Measurements from ENCODE around the gene ACTN4.

The ACTN4 gene

DNA sequence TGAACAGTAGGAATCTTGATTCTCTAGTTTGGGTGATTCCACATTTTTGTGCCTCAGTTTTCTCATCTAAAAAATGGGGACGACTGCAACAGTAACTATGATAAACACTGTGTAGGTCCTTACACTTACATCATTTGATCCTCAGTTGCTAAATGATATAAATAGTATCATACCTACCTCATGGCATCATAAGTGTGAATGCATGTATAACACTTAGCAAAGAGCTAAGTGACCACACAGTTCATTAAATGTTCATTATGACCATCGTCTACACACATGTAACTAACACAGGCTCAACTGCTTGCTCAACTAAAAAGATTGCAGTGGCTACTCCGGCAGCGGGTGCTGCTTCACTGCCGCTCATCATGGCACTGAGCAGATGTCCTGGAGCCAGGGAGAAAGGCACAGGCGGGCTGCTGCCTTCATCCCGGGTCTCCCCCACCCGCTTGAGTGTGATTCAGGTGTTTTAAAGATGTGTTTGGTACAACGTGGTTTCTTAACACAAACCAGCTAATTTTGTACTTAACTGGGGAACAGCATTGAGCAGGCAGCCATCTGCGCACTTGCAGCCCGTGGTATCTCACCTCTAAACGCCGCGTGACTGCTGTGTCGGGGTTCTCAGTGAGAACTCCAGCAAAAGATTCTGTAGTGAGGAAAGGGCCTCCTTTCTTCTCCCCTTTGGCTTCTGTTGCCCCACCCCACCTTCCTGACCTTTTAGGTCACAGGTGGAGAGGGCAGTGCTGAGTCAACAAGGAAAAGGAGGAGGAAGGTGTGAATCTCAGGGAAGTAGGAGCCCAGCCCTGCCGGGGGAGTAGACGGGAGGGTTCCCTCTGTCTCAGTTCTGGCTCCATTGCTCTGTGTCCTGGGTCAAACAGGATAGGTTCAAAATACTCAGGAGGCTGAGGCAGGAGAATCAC lies 11.7 kb upstream of the ACTN4 start:
- DNase-seq (ENCODE audit: low read depth in 4 of 4, low spot score in 1 of 4): no peak

- DNase-seq (ENCODE audit: low read depth in 4 of 4, low spot score in 1 of 4): no peak
Observed at GRCh38 chr19:38638461-38638860, 9.0 kb upstream of the ACTN4 start.

- no peak for DNase-seq (ENCODE audit: low read depth in 4 of 4, low spot score in 1 of 4)
Observed at GRCh38 chr19:38639679-38640078, 7.8 kb upstream of the ACTN4 start.

GRCh38 chr19:38640368-38640767 lies 7.1 kb upstream of the ACTN4 start:
- no peak for DNase-seq (ENCODE audit: low read depth in 4 of 4, low spot score in 1 of 4)

- no peak for DNase-seq (ENCODE audit: low read depth in 4 of 4, low spot score in 1 of 4)
Observed at GRCh38 chr19:38642176-38642575, 5.3 kb upstream of the ACTN4 start.

DNA sequence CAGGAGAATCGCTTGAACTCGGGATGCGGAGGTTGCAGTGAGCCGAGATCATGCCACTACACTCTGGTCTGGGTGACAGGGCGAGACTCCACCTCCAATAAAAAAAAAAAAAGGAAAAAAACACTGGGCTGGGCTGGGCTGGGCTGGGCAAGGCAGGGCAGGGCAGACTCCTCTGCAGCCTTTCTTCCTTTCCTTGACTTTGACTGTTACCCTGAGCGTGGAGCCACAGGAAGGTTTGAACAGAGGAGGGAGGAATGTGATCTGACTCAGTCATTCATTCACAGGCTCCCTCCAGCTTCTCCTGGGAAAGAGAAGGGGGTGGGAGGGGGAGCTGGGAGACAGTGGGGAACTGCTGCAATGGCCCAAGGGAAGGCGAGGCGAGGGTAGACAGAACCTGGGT lies 2.7 kb upstream of the ACTN4 start:
- no peak for DNase-seq (ENCODE audit: low read depth in 4 of 4, low spot score in 1 of 4)

GRCh38 chr19:38647966-38648768 lies 718 bp downstream of the ACTN4 start:
- DNase-seq (ENCODE audit: low read depth in 4 of 4, low spot score in 1 of 4): no peak

- DNase-seq (ENCODE audit: low read depth in 4 of 4, low spot score in 1 of 4): no peak
Observed at GRCh38 chr19:38648769-38649304, 1.4 kb downstream of the ACTN4 start.

GRCh38 chr19:38649305-38650171 lies 2.1 kb downstream of the ACTN4 start:
- DNase-seq (ENCODE audit: low read depth in 4 of 4, low spot score in 1 of 4): no peak

GRCh38 chr19:38650172-38650775 lies 2.8 kb downstream of the ACTN4 start:
- no peak for DNase-seq (ENCODE audit: low read depth in 4 of 4, low spot score in 1 of 4)

DNA sequence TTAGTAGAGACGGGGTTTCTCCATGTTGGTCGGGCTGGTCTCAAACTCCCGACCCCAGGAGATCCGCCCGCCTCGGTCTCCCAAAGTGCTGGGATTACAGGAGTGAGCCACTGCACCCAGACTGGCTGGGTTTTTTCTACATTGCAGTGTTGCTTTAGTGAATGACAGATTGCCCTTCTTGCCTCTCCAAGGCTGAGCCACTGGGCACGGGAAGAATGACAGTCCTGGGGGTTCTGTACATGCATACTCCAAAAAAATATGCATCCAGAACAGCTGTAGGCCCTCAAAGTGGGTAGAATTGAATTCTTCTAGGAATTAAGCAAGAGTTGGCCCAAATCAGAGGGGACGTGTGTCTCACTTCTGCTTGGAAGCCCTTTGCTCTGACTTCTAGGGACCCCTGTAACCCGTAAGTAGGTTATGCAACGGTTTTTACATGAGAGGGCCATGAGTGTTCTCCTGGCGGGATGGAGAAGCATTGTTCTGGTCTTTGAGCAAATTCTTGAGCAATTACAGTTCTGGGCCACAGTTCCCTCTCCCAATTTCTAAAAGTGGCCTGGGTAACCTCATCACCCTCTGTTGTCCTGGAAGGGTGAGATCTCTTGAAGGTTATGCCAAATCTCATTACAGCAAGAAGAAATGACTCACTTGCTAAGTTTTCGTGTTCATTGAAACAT lies 3.6 kb downstream of the ACTN4 start:
- DNase-seq (ENCODE audit: low read depth in 4 of 4, low spot score in 1 of 4): no peak

GRCh38 chr19:38653028-38653571 lies 5.7 kb downstream of the ACTN4 start:
- DNase-seq (ENCODE audit: low read depth in 4 of 4, low spot score in 1 of 4): no peak

DNA sequence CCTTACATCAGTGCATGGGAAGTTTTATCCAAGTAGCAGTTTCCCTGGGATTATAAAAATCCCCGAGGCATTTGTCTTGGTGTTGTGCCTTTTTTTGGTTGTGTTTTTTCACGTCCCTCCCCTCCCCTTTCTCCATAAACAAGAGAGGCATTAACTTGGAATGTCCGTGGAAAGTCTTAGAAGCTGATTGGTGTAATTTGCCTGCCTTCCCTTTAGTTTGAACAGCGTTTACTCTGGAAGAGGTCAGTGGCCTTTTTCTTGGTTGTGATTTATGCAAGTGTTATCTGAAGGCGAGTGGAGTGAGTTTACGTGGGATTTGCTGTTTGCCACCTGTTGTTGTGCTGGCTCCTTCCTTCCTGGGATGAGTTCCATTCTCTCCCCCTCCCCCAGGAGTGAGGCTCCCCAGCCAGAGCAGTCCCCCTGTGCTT lies 7.2 kb downstream of the ACTN4 start:
- no peak for DNase-seq (ENCODE audit: low read depth in 4 of 4, low spot score in 1 of 4)

GRCh38 chr19:38655148-38655824 lies 7.8 kb downstream of the ACTN4 start:
- peak in 1 of 4 experiments; percentile 34 for DNase-seq (ENCODE audit: low read depth in 4 of 4, low spot score in 1 of 4)

DNA sequence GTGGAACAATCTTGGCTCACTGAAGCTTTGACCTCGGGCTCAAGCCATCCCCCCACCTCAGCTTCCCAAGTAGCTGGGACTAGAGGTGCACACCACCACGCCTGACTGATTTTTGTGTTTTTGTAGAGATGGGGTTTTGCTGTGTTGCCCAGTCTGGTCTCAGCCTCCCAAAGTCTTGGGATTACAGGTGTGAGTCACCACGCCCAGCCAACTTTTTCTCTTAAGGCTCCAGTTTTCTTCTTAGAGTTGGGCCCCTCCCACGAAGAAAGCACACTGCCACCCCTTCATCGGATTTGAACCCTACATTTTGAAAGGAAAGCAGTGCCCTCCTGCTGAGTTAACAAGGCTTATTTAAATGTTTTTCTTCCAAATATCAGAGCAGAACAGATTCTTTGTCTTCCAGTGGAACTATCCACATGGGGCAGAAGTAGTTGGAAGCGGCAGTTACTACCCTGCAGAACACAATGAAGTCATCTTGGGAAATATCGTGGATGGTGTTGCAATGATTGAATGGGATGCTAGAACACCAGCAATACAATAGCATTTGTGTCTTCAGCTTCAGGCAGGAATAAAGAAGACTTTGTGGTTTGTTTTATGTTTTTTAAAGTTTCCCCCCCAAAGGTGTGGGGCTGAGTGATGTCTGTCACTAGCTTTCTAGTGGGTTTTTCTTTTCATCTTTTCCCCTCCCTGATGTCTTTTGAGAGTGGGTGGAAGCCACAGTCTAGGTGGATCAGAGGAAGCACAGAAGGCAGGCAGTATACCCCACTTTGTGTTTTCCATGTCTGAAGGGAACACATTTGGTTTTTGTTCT lies 8.9 kb downstream of the ACTN4 start:
- DNase-seq (ENCODE audit: low read depth in 4 of 4, low spot score in 1 of 4): peak in 1 of 4 experiments; percentile 26

DNA sequence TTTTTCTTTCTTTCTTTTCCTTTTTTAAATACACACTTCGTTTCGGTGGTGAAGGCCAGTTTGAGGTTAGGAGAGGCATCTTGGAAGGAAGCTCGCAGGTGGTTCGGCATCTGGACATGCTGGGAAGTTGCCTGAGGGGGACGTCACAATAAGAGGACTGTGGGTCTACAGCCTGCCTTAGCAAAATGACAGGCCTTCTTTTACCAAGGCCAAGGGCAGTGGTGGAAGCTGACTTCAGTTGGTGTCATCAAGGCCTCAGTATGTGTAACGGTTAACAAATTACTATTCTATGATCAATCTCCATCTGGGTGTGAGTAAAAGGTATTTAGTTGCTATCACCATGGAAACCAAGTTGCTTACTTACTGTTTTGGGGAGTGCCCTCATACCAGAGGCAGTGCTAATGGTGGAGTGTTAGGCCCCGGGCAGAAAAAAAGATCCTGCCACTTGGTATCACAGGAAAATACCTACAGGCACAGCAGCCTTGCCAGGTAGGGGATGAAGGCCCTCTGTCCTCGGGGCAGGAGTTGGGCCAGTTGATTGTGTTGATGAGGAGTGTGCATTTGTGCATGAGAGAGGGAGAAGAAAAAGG lies 10.3 kb downstream of the ACTN4 start:
- DNase-seq (ENCODE audit: low read depth in 4 of 4, low spot score in 1 of 4): no peak

DNA sequence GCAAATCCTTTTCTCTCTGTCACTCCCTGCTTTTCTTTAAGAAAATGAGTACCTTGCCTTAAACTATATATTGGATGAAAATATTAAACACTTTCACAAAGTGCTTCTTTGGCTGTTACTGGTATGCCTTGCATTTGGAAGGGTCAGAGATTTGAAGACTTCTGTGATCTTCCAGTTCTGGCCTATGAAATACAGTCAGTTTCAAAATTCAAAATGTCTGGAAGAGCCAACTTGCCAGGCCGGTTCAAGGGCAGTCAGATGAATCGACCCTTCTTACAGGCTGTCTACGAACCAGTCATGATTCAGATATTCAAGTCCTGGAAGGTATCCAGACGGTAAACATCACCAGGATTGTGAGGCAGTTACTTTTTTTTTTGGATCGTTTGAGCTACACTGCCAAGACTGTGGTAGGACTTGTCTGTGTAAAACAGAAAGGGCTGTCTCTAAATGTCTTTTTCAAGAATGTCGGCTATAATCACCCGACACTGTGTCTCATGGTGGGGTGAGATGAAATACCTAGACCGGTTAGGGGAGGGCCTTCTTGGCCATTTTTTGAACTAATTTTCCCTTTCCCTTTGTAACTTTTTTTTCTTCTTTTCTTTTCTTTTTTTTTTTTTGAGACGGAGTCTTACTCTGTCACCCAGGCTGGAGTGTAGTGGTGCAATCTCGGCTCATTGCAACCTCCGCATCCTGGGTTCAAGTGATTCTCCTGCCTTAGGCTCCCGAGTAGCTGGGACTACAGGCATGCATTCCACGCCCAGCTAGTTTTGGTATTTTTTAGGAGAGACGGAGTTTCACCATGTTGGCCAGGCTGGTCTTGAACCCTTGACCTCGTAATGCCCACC lies 11.2 kb downstream of the ACTN4 start:
- DNase-seq (ENCODE audit: low read depth in 4 of 4, low spot score in 1 of 4): no peak

Data from stimulated activated CD4-positive, alpha-beta T cell treated with anti-CD3 and anti-CD28 coated beads, Interleukin-1b, Interleukin-23, amount 100 ng/mL, for 24 hours (primary cell).